SK-N-SH (cell line): ENCODE results near the gene PUM1. TPM values are rescaled to one million over a fixed set of nuclear protein-coding genes. Genes with fewer than 3 reads are reported as not detected.
A peak's percentile ranks its signal among the peaks of the same experiment; 100 is the strongest.

Source experiments
- CTCF ChIA-PET: fragments of 300-600, 350-600 bp; formaldehyde crosslinking; extraction: SDS; loops from one replicate; lab custom pipeline; 2021; lab: Yijun Ruan, JAX
- POLR2A ChIA-PET: fragments of 350-600 bp; sonication (Branson Sonifier 250); formaldehyde crosslinking; extraction: SDS; loops from one replicate; lab custom pipeline; 2020; ENCODE audit warnings: antibody characterized with exemption, inconsistent platforms; lab: Yijun Ruan, JAX
- DNase-seq: peaks from one replicate; pipeline ENCODE4 v3.0.0; 2012
- H2AFZ ChIP-seq: fragments of 200-600 bp; sonication (generic); 2 replicates; pipeline ENCODE4 v1.8.1; 2016; ENCODE audit warnings: antibody characterized with exemption, mild to moderate bottlenecking, low read depth
- H3F3A ChIP-seq: fragments of 200-600 bp; sonication (generic); replicated peaks from 2 replicates; pipeline ENCODE3; 2016; ENCODE audit warnings: antibody characterized with exemption, mild to moderate bottlenecking; ENCODE audit not compliant: insufficient read depth
- H3K27ac ChIP-seq, 2 experiments: fragments of 200-500 bp in 1 of 2; fragments of 200-600 bp in 1 of 2; sonication (Bioruptor generic) in 1 of 2; sonication (generic), shearing (Covaris generic) in 1 of 2; 2 replicates each; pipeline versions ENCODE4 v1.5.1 to v1.6.1; 2014 to 2016; ENCODE audit warnings: low read depth in 2 of 2, inconsistent platforms in 1 of 2, low read length in 1 of 2, mild to moderate bottlenecking in 1 of 2, mixed read lengths in 1 of 2
- H3K27me3 ChIP-seq: fragments of 200-600 bp; sonication (generic), shearing (Covaris generic); 2 replicates; pipeline ENCODE4 v1.6.1; 2016; ENCODE audit warnings: mixed run types; ENCODE audit not compliant: insufficient read depth
- H3K36me3 ChIP-seq, 2 experiments: fragments of 200-500 bp in 1 of 2; fragments of 200-600 bp in 1 of 2; sonication (Bioruptor generic) in 1 of 2; sonication (generic) in 1 of 2; replicated peaks in 1 of 2; 2 replicates each; pipeline versions ENCODE3 to v1.5.1; 2014 to 2016; ENCODE audit warnings: low read length in 1 of 2, mild to moderate bottlenecking in 1 of 2; ENCODE audit not compliant: insufficient read depth in 2 of 2, control insufficient read depth in 1 of 2
- H3K4me1 ChIP-seq, 2 experiments: fragments of 200-500 bp in 1 of 2; fragments of 200-600 bp in 1 of 2; sonication (Bioruptor generic) in 1 of 2; sonication (generic), shearing (Covaris generic) in 1 of 2; 2 replicates each; pipeline versions ENCODE4 v1.5.1 to v1.6.1; 2014 to 2016; ENCODE audit warnings: low read depth in 1 of 2, low read length in 1 of 2, mixed run types in 1 of 2; ENCODE audit not compliant: insufficient read depth in 2 of 2, control insufficient read depth in 1 of 2
- H3K4me2 ChIP-seq: fragments of 200-600 bp; sonication (generic), shearing (Covaris generic); 2 replicates; pipeline ENCODE4 v1.6.1; 2017; ENCODE audit warnings: mixed run types
- H3K4me3 ChIP-seq, 2 experiments: fragments of 200-500 bp in 1 of 2; fragments of 200-600 bp in 1 of 2; sonication (Bioruptor generic) in 1 of 2; sonication (generic), shearing (Covaris generic) in 1 of 2; 2 replicates each; pipeline versions ENCODE4 v1.5.1 to v1.8.1; 2014 to 2016; ENCODE audit warnings: low read depth in 2 of 2, inconsistent platforms in 1 of 2, low read length in 1 of 2, mild to moderate bottlenecking in 1 of 2, mixed read lengths in 1 of 2, moderate library complexity in 1 of 2
- H3K79me2 ChIP-seq: fragments of 200-600 bp; sonication (generic); 2 replicates; pipeline ENCODE4 v1.8.1; 2017; ENCODE audit warnings: mild to moderate bottlenecking; ENCODE audit not compliant: insufficient read depth
- H3K9ac ChIP-seq: fragments of 200-600 bp; sonication (generic); 2 replicates; pipeline ENCODE4 v1.6.1; 2017; ENCODE audit warnings: mixed run types
- H3K9me2 ChIP-seq: fragments of 200-600 bp; sonication (generic); 2 replicates; pipeline ENCODE4 v1.6.1; 2017; ENCODE audit warnings: mixed run types
- H3K9me3 ChIP-seq: fragments of 200-600 bp; sonication (generic); 2 replicates; pipeline ENCODE4 v1.6.1; 2017; ENCODE audit warnings: mixed run types, mild to moderate bottlenecking, moderate library complexity
- H4K20me1 ChIP-seq: fragments of 200-600 bp; sonication (generic); 2 replicates; pipeline ENCODE4 v1.6.1; 2017; ENCODE audit warnings: mild to moderate bottlenecking, mixed run types; ENCODE audit not compliant: insufficient read depth
- CTCF ChIP-seq: fragments of 200-600 bp; sonication (generic); IDR thresholded peaks from 2 replicates; pipeline ENCODE4 v1.6.1; 2017; ENCODE audit warnings: antibody characterized with exemption, mild to moderate bottlenecking, moderate library complexity
- EZH2phosphoT487 ChIP-seq: fragments of 200-600 bp; sonication (generic); IDR thresholded peaks from 2 replicates; pipeline ENCODE4 v1.6.1; 2017; ENCODE audit warnings: low read depth, mixed run types, mild to moderate bottlenecking, antibody characterized with exemption, moderate library complexity, borderline replicate concordance
- FOSL2 ChIP-seq: IDR thresholded peaks from 2 replicates; pipeline ENCODE4 v1.4.0; 2012; ENCODE audit warnings: low read depth, mild to moderate bottlenecking, moderate library complexity, borderline replicate concordance
- GABPA ChIP-seq: IDR thresholded peaks from 2 replicates; pipeline ENCODE4 v1.4.0; 2012; ENCODE audit warnings: low read depth, mild to moderate bottlenecking
- MEF2A ChIP-seq: IDR thresholded peaks from 2 replicates; pipeline ENCODE4 v1.4.0; 2012; ENCODE audit warnings: low read depth, borderline replicate concordance
- RAD21 ChIP-seq: IDR thresholded peaks from 2 replicates; pipeline ENCODE4 v1.6.1; 2012; ENCODE audit warnings: mild to moderate bottlenecking, low read length
- RFX5 ChIP-seq: IDR thresholded peaks from 2 replicates; pipeline ENCODE4 v1.6.1; 2012; ENCODE audit warnings: mild to moderate bottlenecking, improper control_type of control experiment, low read length
- TCF12 ChIP-seq: IDR thresholded peaks from 2 replicates; pipeline ENCODE4 v1.4.0; 2012
- TEAD4 ChIP-seq: IDR thresholded peaks from 2 replicates; pipeline ENCODE4 v1.4.0; 2012; ENCODE audit warnings: mild to moderate bottlenecking, borderline replicate concordance; ENCODE audit not compliant: insufficient read depth
- WGBS: methylation state at CpG from one replicate; pipeline ENCODE4 v1.1.6; 2017; ENCODE audit warnings: low lambda C conversion rate; 5-methylcytosine and 5-hydroxymethylcytosine counted together
- polyA plus RNA-seq, 3 experiments: library from polyadenylated mRNA; depleted of rRNA; stranded (reverse); fragments of >200 nt; gene quantifications; 2 replicates each; pipeline ENCODE4 v1.2.3, GENCODE V29; 2012
- TF ChIP-seq, protein P1 (sequence below): IDR thresholded peaks from 2 replicates; pipeline ENCODE4 v1.4.0; 2012; ENCODE audit warnings: low read depth

Gene PUM1
- polyA plus RNA-seq, 1 of the 3 experiments (the other 2 are of a cell fraction): 66.7 TPM

GRCh38 chr1:30965924-30966599 is 99.5 kb downstream of the PUM1 start:
- no peak overlapping the region for H3K9ac ChIP-seq
- POLR2A ChIA-PET: no interaction called here

DNA sequence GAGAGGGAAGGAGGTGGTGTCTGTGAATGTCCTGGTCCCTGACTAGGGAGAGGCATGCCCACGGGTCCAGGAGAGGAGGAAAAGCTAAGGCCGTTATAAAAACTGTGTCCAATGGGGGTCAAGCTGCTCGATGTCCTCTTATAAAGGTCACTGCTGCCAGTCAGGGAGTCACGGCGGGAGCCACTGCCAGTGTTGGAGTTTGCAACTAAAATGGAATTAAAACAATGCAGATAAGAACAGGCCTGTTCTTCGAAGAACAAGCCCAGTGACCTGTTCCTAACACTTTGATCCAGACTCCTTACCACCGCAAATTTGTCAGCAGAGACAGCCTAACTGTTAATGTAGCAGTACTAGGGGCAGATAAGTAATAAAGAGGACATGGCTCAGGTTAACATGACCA is 100.8 kb downstream of the PUM1 start:
- CTCF ChIA-PET: interaction anchor here (0.7 to 1.3 kb wide), 2 partner anchors 36 to 163 kb away, joined by 3 to 5 read pairs; no protein-coding TSS in a partner anchor
- H3K9me2 ChIP-seq: no peaks in the 10 kb centered on the region
- no peak overlapping the region for H2AFZ ChIP-seq
- DNase-seq: no peak
- H3K79me2 ChIP-seq: peaks cover 94% of the 10 kb centered on the region
- H3F3A ChIP-seq: peaks cover 33% of the 10 kb centered on the region
- H3K36me3 ChIP-seq: peaks cover 74 to 76% of the 10 kb centered on the region in 2 experiments
- POLR2A ChIA-PET: no interaction called here
- TF ChIP-seq RAD21 (no peak), MEF2A (no peak), TCF12 (no peak), RFX5 (no peak), EZH2phosphoT487 (no peak), CTCF (no peak), TEAD4 (no peak), GABPA (no peak)
- TF ChIP-seq, protein P1, sequence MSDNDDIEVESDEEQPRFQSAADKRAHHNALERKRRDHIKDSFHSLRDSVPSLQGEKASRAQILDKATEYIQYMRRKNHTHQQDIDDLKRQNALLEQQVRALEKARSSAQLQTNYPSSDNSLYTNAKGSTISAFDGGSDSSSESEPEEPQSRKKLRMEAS: no peak
- H3K4me2 ChIP-seq: no peak overlapping the region
- WGBS: 63% methylated on average over 7 of the region's 7 CpGs
- H3K27me3 ChIP-seq: no peaks in the 10 kb centered on the region
- no peaks in the 10 kb centered on the region for H3K9me3 ChIP-seq
- H3K4me3 ChIP-seq: no peak overlapping the region
- H3K9ac ChIP-seq: no peak overlapping the region
- H3K4me1 ChIP-seq: peaks cover 22 to 38% of the 10 kb centered on the region in 2 experiments
- H4K20me1 ChIP-seq: peaks cover 10% of the 10 kb centered on the region; the same call in 1 of the 2 replicates
- peak overlapping the region; percentile 9 to 92; a peak in 3 of 4 replicates for H3K27ac ChIP-seq

More at GRCh38 chr1:30965924-30966599, 99.5 kb downstream of the PUM1 start:
- Histone ChIP-seq H3K4me1 (peaks cover 22 to 38% of the 10 kb centered on the region in 2 experiments), H3K36me3 (peaks cover 73 to 75% of the 10 kb centered on the region in 2 experiments), H3K4me3 (no peak overlapping the region), H3K9me2 (no peaks in the 10 kb centered on the region), H3K9me3 (no peaks in the 10 kb centered on the region), H3F3A (peaks cover 29% of the 10 kb centered on the region), H3K27me3 (no peaks in the 10 kb centered on the region), H3K4me2 (peak overlapping the region; percentile 82; the same call in 1 of the 2 replicates), H3K79me2 (peaks cover 94% of the 10 kb centered on the region), H2AFZ (no peak overlapping the region), H3K27ac (peak overlapping the region; percentile 82 to 92), H4K20me1 (peaks cover 15% of the 10 kb centered on the region; the same call in 1 of the 2 replicates)
- WGBS: 83% methylated on average over 7 of the region's 8 CpGs
- CTCF ChIA-PET: interaction anchor here (0.9 to 1.7 kb wide), 4 partner anchors 10 to 165 kb away, joined by 3 to 10 read pairs (median 6); no protein-coding TSS in a partner anchor
- no peak for TF ChIP-seq FOSL2
- peak; percentile 17 for DNase-seq
